ENCODE results near the gene HDLBP.

The HDLBP gene

DNA sequence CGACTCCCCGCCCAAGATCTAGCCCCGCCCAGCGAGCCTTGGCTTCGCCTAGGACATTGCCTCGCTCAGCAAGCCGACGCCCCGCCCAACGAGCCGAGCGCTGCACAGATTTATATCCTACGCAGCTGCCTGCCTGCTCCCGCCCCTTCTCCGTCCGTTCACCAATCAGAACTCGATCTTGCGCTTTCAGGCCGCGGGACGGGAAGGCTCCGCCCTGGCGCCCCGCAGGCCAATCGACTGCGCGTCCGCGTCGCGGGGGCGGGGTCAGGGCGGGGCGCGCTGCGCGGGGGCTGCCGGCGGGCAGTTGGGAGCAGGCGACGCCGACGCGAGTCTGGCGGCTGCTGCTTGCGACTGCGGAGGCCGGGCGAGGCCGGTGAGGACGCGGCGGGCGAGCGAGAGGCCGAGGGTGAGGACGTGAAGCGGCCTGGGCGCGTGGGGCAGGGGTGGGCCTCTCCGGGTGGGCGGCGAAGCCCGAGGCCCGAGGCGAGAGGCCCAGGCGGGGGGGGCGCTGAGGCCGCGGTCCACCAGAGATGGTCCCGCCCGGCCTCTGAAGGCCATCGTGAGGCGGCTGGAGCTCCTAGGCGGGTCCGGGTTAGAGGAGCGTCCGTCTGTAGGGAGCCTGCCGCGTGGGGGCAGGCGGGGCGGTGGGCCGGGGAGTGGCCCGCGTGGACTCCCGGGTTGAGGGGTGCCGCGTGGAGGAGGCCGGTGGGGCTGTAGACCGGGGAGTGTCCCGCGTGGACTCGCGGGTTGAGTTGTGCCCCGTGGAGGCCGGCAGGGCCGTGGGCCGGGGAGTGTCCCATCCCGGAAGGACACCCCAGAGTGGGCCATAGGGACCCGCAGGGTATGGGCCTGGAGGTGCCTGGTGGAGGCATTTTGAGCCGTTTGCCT, 40.8 kb upstream of the HDLBP start, which contains the start of gene FARP2:
TSS of gene FARP2 (plus strand) at position 303 of the 888 bp plus-strand sequence. CDS start 16,823 bp downstream, outside the sequence.
- Histone ChIP-seq H3K27me3 (ENCODE audit: insufficient read depth, poor library complexity, severe bottlenecking) (no peaks in the 10 kb centered on the region), H3K27ac (replicated peaks) (peak within 1 kb of the TSS; percentile 57), H3K4me3 (replicated peaks; ENCODE audit: insufficient read depth, low read length) (peak within 1 kb of the TSS; percentile 90)
- TF ChIP-seq, protein P1, sequence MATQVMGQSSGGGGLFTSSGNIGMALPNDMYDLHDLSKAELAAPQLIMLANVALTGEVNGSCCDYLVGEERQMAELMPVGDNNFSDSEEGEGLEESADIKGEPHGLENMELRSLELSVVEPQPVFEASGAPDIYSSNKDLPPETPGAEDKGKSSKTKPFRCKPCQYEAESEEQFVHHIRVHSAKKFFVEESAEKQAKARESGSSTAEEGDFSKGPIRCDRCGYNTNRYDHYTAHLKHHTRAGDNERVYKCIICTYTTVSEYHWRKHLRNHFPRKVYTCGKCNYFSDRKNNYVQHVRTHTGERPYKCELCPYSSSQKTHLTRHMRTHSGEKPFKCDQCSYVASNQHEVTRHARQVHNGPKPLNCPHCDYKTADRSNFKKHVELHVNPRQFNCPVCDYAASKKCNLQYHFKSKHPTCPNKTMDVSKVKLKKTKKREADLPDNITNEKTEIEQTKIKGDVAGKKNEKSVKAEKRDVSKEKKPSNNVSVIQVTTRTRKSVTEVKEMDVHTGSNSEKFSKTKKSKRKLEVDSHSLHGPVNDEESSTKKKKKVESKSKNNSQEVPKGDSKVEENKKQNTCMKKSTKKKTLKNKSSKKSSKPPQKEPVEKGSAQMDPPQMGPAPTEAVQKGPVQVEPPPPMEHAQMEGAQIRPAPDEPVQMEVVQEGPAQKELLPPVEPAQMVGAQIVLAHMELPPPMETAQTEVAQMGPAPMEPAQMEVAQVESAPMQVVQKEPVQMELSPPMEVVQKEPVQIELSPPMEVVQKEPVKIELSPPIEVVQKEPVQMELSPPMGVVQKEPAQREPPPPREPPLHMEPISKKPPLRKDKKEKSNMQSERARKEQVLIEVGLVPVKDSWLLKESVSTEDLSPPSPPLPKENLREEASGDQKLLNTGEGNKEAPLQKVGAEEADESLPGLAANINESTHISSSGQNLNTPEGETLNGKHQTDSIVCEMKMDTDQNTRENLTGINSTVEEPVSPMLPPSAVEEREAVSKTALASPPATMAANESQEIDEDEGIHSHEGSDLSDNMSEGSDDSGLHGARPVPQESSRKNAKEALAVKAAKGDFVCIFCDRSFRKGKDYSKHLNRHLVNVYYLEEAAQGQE (IDR thresholded peaks at IDR 0.05; ENCODE audit: insufficient replicate concordance, low read depth), result no peak
- TF ChIP-seq, protein P2, sequence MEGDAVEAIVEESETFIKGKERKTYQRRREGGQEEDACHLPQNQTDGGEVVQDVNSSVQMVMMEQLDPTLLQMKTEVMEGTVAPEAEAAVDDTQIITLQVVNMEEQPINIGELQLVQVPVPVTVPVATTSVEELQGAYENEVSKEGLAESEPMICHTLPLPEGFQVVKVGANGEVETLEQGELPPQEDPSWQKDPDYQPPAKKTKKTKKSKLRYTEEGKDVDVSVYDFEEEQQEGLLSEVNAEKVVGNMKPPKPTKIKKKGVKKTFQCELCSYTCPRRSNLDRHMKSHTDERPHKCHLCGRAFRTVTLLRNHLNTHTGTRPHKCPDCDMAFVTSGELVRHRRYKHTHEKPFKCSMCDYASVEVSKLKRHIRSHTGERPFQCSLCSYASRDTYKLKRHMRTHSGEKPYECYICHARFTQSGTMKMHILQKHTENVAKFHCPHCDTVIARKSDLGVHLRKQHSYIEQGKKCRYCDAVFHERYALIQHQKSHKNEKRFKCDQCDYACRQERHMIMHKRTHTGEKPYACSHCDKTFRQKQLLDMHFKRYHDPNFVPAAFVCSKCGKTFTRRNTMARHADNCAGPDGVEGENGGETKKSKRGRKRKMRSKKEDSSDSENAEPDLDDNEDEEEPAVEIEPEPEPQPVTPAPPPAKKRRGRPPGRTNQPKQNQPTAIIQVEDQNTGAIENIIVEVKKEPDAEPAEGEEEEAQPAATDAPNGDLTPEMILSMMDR (IDR thresholded peaks at IDR 0.05; ENCODE audit: insufficient read depth, low read length), result no peak
- TF ChIP-seq POLR2AphosphoS5 (IDR thresholded peaks at IDR 0.05; ENCODE audit: low read depth) (no peak), GABPA (IDR thresholded peaks at IDR 0.05; ENCODE audit: low read depth) (no peak), SPI1 (IDR thresholded peaks at IDR 0.05; ENCODE audit: borderline replicate concordance, low read depth) (no peak)
- peak; percentile 95 to 98 for DNase-seq (ENCODE audit: low read depth in 1 of 2, low spot score in 1 of 2)

DNA sequence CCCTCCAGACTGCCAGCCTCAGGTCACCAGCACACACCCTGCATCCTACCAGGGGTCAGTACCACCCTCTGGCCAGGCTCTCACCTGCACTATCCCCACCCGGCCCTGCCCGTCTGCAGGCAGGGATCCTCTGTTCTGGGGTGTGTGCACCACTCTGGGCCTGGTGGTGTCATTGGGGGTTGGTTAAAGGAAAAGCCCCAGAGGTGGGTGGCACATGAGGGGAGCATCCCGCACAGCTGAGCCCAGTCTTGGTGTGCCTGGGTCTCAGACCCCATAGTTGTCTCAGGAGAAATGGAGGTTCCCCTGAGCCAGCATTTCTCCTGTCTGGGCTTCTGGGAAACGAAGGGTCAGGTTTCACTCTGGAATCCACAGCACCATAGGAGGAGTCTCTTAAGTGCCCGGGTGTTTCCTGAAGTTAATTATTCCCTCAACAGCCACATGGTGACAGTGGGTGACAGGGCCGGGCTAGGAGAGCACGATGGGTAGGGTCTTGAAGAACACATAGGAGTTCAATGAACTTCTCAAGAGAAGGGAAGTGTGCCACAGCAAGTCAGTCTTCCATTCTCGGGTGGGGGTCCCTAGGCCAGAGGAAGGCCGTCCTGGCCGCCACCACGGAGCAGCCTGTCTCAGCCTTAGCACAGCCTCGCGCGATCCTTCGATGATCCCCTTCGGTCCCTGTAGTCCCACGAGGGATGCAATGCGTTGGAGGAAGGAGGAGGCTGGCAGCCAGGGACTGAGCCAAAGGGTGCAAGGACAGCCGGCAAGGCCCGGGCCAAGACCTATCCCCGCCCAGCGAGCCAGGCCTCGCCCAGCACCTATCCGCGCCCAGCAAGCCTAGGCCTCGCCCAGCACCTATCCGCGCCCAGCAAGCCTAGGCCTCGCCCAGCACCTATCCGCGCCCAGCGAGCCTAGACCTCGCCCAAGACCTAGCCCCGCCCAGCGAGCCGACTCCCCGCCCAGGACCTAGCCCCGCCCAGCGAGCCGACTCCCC, 39.5 kb upstream of the HDLBP start:
- H3K4me3 ChIP-seq (replicated peaks; ENCODE audit: insufficient read depth, low read length), result peak overlapping the region; percentile 17
- H3K27me3 ChIP-seq (ENCODE audit: insufficient read depth, poor library complexity, severe bottlenecking), result no peaks in the 10 kb centered on the region
- 0 out of 2 replicates have a peak, but pooled peaks have one; percentile 16 for TF ChIP-seq POLR2AphosphoS5 (IDR thresholded peaks at IDR 0.05; ENCODE audit: low read depth)
- TF ChIP-seq GABPA (IDR thresholded peaks at IDR 0.05; ENCODE audit: low read depth), result no peak
- peak; percentile 76 to 90 for DNase-seq (ENCODE audit: low read depth in 1 of 2, low spot score in 1 of 2)
- H3K27ac ChIP-seq (replicated peaks), result peak overlapping the region; percentile 19; the same call in 1 of the 2 replicates

DNA sequence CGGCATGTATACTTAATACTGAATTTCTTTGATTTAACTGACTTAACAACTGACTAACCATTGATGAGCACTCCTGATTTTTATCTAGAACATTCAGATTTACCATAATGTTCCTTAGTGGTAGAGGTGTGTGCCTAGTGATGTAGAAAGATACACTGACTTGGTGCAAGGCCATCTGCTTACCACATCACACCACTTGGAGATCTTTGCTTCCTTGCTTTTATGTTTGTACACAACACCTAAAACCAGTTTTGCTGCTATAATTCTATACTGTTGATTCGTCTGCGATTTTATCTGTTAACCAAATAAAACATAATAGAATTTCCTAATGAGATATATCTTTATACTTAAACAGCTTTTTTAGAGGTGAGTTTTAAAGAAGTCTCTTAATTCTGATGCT, 36.8 kb upstream of the HDLBP start:
- H3K27ac ChIP-seq (replicated peaks), result no peak overlapping the region
- H3K4me3 ChIP-seq (replicated peaks; ENCODE audit: insufficient read depth, low read length), result no peak overlapping the region
- no peak for TF ChIP-seq SPI1 (IDR thresholded peaks at IDR 0.05; ENCODE audit: borderline replicate concordance, low read depth)
- TF ChIP-seq POLR2AphosphoS5 (IDR thresholded peaks at IDR 0.05; ENCODE audit: low read depth), result no peak
- no peak for TF ChIP-seq GABPA (IDR thresholded peaks at IDR 0.05; ENCODE audit: low read depth)
- TF ChIP-seq, protein P2 (IDR thresholded peaks at IDR 0.05; ENCODE audit: insufficient read depth, low read length), result no peak
- TF ChIP-seq, protein P1 (IDR thresholded peaks at IDR 0.05; ENCODE audit: insufficient replicate concordance, low read depth), result no peak
- H3K27me3 ChIP-seq (ENCODE audit: insufficient read depth, poor library complexity, severe bottlenecking), result no peaks in the 10 kb centered on the region
- DNase-seq (ENCODE audit: low read depth in 1 of 2, low spot score in 1 of 2), result no peak

All from HL-60 (cell line).